Measurements from ENCODE around the gene LRCOL1.

LRCOL1 gene

DNA sequence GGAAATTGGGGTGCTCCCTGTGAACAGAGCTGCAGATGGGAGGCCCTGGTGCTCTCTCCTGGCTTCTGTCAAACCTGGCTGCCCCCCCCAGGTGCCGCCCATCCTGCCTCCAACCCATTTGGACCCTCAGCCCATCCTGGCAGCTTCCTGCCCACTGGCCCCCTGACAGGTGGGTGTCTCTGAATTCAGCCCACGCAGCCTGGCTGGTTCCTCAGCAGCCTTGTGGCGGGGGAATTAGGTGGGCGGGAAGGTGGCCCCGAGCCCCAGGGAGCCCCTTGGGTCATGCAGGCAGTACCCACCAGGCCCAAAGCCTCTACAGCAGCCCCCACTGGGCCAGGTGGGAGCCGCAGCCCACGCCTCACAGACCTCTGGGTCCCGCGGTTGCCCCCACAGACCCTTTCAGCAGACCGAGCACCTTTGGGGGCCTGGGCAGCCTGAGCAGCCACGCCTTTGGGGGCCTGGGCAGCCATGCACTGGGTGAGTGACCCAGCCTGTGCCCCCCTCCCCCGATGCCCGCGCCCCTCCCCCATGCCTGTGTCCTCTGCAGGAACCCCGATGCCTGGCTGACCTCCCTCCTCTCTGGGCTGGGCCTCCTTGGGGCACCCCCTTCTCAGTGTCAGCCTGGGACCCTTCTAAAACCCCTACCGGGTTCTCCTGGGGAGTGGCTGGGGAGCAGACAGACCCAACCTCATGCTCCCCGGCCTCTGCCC, 28.9 kb downstream of the LRCOL1 start:
- DNase-seq (ENCODE audit: low spot score), result no peak

DNA sequence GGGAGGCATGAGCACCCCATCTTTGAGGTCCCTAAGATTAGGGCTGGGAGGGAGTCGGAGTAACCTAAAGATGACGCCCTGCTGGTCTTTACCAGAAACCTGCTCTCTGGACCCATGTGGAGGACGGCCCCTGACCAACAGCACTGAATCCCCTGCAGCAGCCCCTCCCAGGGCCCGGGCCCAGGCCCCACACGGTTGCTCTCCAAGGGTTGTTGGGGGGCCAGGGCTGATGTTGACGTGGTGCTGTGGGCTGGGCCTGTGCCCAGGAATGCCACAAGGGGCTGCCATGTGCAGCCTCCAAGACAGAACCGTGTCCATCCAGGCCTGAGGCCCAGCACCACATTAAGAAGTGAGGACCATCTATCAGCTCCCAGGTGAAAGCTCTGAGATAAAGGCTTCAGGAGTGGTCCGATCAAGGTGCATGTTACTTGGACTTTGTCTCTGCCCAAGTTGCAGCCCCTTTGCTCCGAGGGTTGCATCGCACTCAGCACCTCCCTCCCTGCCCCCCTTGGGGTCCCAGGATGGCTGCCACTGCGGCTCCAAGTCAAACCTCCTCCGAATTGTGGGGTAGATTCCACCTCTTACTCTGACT, 29.6 kb downstream of the LRCOL1 start:
- DNase-seq (ENCODE audit: low spot score), result no peak

DNA sequence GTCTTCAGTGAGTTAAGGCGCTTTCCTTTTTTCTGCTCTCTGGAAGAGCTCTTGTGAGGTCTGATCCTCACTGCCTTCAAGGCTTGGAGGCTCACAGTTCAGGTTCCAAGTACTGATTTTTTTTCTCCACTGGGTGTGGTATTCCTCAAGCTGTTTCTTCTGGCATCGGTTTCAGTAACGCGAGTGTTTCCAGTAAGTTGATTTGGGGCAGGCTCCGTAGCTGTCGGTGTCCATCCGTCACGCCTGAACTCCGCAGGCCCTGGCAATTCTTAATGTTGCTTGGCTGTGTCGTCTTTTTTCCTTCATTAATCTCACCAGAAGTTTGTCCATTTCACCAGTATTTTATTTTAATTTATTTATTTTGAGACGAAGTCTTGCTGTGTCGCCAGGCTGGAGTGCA, 30.6 kb downstream of the LRCOL1 start:
- no peak for DNase-seq (ENCODE audit: low spot score)

DNA sequence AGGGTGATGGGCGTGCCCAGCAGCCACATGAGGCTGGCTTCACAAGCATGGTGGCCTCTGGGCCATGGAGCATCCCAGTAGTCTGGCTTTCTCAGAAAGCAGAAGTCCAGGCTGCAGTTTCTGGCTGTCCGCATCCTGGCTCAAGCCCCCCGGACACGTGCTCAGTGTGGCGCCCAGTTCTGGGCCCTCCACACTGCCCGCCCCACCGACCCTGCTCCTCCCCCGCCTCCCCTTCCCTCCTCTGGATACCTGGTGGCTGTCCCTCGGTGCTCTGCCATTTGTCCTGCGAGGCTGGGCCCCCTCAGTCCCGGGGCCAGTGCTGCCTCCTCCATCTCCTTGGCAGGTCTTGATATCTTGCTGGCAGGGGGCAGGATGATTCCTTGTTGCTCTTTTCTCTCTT, 31.6 kb downstream of the LRCOL1 start:
- DNase-seq (ENCODE audit: low spot score), result no peak

DNA sequence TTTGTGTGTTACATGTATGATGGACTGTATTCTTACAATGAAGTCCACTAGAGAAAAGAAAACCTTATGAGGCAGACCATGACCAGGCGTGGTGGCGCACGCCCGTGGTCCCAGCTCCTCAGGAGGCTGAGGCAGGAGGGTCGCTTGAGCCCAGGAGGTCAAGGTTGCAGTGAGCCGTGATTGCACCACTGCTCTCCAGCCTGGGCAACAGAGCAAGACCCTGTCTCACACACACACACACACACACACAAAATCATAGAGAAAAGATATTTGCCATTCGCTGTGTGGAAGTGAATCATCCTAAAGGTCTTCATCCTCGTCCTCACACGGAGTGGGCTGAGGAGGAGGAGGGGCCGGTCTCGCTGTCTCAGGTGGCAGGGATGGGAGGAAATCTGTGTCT, 32.3 kb downstream of the LRCOL1 start:
- no peak for DNase-seq (ENCODE audit: low spot score)

DNA sequence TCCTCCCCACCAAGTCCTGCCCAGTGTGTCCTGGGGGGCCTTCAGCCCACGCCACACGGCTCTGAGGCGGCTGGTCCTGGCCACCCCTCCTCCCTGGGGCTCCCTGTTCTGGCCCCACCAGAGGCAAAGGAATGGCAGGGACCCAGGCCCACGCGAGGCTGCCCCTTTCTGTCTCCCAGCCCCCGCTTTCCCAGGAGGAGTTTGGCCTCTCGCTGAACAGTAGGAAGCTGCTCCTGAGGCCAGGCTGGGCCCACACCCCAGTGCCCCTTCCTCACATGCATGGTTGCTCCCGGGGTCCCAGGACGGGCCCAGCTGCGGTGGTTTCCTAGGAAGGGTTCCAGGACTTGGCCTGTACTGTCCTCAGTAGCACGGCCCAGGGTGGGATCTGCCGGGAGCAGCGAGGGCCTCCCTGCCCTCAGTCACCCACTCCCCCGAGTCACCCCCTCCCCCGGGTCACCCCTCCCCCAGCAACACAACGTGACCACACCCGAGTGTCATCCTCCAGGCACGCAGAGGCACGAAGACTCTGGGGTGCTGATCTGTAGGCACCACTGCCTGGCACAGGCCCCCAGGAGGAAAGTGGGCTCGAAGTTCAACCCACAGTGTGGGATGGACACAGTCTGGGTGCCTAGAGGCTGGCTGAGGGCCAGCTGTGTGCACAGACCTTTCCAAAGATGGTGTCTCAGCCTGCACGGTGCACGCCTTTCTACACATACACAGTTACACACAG, 33.0 kb downstream of the LRCOL1 start:
- no peak for DNase-seq (ENCODE audit: low spot score)

DNA sequence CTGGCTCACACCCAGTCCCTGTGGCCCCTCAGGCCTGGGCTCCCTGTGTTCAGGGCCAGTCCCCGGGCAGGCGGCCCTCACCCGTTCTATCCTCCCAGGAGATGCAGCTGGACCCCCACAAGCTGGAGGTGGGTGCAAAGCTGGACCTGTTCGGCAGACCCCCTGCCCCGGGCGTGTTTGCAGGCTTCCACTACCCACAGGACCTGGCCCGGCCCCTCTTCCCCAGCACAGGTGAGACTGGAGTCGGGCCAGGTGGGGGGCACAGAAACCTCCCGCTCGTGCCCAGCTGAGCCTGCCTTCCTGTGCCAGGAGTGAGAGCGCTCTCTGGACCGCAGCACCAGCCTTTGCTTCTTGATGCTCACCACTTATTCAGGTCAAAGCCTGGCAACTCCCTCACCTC, 33.7 kb downstream of the LRCOL1 start:
- no peak for DNase-seq (ENCODE audit: low spot score)

DNA sequence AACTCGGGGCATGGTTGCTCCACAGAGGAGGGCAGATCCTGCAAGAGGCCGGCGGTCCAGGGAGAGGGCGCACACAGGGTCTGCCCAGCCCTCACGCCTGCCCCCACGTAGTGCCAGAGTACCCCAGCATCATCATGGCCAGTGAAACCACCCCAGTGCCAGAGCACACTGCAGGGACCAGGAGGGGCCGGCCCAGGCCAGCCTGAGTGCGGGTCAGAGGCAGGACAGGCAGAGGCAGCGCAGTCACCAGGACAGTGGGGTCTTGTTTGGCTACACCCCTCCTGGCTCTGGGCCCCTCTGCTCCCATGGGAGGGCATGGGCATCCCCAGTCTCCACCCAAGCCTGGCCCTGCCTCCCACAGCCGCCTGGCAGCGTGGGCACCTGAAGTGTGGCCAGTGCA, 34.7 kb downstream of the LRCOL1 start:
- no peak for DNase-seq (ENCODE audit: low spot score)

DNA sequence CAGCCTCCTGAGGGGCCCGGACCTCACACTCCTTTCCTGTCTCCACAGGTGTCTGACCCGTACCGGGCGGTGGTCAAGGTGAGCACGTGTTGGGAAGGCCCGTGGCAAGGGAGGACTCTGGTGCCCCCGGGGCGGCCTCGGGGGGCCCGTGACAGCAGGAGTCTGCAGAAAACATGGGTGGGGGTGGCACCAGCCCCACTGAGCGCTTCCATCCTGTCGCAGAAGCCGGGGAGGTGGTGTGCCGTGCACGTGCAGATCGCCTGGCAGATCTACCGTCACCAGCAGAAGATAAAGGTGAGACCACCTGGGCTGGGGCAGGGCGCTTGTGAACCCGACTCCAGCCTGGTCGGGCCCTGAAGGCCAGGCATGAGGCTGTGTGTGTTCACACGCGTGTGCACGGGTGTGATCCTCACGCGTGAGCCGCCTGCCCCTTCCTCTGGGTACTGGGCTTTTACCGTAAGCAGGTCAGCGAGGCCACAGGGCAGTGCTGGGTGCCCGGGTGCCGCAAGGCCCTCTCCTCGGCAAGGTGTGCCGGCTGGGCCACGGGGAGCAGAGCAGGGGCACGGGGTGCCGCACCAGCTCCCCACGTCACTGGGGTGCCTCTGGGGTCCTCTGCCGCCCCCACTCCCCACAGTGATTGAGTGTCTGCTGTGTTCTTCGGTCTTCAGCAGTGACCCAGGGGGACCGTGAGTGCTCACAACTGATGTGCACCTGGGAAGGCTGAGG, 35.9 kb downstream of the LRCOL1 start:
- no peak for DNase-seq (ENCODE audit: low spot score)

DNA sequence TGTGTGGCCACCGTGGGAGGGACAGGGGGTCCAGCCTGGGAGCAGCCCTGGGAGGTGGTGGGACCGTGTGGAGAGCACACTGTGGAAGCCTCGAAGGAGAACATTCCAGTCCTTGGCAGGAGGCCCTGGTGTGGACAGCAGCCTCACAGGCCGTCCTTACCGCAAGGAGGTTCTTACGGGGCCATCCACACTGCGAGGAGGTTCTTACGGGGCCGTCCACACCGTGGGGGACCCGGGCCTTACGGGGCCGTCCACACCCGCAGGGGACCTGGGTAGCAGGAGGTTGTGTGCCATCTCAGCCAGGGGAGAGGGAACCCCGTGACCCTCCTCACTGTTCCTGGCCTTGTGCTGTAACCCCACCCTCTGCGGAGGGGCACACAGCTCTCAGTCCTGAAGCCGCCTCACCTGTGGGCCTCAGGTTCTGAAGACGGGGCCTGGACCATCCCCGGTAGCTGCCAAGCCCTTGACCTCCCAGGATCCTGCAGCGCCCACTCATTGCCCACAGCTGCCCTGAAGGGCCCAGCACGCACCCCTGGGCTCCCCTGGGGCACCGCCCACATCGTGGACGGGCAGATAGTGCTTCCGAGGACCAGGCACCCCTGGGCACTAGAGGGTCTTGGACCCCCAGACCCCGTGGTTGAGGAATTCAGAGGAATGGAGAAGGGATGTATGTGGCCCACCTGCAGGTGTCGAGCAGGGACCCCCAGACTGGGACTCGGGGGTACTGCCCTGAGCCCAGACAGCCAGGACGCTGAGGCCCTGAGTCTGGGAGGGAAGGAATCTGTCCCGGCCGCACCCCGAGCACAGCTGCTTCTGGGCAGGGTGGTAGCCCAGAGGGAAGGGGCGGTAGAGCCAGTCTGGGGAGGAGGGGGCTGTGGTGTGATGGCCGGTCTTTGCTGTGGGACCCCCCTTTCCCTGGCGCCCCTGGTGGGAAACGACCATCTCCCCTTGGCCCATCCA, 37.3 kb downstream of the LRCOL1 start:
- no peak for DNase-seq (ENCODE audit: low spot score)

DNA sequence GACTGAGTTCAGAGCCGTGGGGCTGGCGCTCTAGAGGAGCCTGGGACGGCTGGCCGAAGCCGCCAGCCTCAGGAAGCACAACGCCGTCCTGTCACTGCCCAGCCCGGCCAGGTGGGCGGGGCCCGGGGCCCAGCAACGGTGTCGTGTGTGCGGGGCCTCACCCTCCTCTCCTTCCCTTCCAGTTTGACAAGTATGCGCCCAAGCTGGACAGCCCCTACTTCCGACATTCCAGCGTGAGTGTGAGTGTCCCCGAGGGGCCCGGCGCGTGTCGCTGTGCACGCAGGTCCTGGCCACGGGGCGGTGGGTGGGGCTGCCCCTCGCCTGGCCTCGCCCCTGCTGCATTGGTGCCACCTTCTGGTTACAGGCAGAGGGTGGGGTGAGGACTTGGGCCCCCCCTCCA, 38.3 kb downstream of the LRCOL1 start:
- no peak for DNase-seq (ENCODE audit: low spot score)

DNA sequence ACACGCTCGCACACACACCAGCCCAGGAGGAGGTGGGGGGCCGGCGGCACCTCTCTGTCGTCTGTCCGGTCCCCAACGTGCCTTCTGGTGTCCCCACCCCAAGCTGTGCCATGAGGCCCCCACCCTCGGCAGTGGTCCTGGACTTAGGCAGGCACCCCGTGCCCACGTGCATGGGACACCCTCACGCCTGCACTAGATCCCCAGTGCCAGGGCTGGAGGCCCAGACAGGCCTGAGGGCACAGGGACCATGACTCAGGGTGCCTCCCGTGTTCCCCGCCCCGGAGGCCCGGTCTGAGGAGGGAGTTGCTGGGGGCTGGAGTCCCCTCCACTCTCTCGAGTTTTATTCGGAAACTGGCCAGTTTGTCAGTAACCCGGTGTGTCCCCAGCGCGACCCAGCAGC, 38.8 kb downstream of the LRCOL1 start:
- no peak for DNase-seq (ENCODE audit: low spot score)

DNA sequence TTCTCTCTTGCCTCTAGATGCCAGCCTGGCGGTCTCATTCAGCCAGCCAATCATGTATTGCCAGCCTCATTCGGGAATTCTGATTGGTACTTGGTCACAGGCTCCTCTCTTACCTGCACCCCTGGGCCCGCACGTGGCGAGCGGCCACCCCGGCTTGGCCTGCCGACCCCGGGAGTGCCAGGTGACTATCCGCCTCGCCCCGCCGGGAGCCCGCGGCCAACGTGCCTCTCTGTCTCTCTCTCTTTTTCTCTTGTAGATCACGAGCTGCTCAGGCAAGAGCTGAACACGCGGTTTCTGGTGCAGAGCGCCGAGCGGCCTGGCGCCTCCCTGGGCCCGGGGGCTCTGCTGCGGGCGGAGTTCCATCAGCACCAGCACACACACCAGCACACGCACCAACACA, 39.3 kb downstream of the LRCOL1 start:
- no peak for DNase-seq (ENCODE audit: low spot score)

DNA sequence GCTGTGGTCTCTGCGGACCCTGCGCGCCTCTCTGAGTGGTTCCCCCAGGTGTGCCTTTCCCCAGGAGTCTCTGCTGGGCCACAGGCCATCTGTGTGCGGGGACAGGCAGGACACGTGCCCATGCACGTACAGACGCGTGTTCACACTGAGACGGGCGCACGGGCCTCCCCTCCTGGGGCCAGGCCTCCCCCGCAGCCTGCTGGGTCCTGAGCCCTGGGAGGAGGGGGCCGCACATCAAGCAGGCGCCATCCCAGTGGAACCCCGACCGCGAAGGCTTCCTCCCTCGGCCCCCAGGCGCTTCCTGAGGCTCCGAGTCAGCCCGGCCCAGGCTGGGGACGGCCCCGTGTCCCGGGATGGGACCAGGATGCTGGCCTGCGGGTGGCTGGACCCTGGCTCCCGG, 39.7 kb downstream of the LRCOL1 start:
- no peak for DNase-seq (ENCODE audit: low spot score)

DNA sequence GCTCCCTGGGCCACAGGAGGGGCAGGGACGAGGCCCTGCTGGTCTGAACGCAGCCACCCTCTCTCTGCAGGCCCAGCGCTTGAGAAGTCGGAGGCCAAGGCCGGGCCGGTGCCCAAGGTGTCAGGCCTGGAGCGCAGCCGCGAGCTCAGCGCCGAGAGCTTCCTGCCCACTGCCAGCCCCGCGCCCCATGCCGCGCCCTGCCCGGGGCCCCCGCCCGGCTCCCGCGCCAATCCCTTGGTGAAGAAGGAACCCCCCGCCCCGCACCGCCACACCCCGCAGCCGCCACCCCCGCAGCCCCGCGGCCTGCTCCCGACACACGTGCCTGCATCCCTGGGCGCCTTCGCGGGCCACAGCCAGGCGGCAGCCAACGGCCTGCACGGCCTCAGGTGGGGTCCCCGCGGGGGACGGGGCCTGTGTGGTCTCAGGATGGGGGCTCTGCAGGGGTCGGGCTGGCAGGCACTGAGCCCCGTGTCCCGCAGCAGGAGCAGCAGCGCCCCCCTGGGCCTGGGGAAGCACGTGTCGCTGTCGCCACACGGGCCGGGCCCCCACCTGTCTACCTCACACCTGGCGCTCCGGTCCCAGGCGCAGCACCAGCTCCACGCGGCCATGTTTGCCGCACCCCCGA, 40.4 kb downstream of the LRCOL1 start:
- no peak for DNase-seq (ENCODE audit: low spot score)

DNA sequence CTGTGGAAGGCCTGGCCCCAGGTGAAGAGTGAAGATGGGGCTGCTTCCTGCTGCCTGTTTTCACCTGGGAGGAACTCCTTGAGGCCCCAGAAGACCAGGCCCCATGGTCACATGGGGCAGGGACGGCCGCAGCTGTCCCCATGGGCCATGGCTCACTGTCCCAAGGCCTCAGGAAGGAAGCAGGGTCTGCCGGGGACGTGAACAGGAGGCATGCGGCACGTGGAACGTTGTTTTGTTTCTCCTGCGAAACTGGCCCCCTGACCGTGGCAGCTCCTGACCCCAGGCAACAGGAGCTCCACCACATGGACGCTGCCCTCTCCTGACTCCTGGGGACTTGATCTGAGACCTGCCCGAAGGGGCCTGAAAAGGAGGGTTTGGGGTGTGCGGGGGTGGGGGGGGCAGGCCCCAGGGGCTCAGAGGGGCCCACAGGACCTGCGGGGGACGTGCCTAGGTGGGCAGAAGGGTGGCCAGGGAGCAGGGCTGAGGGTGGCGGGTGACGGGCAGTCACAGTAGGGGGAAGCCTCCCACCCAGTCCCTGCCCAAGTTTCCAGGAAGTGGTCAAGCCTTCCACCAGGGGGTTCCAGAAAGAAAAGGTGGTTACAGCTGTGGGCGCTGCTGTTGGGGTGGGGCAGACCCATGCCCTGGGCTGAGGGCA, 41.4 kb downstream of the LRCOL1 start:
- DNase-seq (ENCODE audit: low spot score), result no peak

DNA sequence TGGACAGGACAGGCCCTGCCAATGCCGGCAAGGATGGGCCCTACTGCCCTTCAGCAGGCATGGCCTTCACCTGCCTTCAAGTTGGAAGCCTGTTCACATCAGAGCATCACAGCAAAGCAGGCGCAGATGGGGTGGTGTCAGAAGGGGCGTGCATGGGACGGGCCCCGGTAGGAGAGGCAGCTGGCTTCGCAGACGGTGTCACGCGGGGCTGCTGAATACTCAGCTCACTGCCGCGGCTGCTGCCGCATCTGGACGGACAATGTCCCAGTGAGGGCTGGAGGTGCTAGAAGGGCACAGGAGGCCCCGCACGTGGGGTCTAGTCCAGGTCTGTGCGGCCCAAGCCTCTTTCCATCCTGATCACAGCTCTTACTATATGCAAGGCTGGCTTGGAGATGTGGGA, 42.1 kb downstream of the LRCOL1 start:
- no peak for DNase-seq (ENCODE audit: low spot score)

DNA sequence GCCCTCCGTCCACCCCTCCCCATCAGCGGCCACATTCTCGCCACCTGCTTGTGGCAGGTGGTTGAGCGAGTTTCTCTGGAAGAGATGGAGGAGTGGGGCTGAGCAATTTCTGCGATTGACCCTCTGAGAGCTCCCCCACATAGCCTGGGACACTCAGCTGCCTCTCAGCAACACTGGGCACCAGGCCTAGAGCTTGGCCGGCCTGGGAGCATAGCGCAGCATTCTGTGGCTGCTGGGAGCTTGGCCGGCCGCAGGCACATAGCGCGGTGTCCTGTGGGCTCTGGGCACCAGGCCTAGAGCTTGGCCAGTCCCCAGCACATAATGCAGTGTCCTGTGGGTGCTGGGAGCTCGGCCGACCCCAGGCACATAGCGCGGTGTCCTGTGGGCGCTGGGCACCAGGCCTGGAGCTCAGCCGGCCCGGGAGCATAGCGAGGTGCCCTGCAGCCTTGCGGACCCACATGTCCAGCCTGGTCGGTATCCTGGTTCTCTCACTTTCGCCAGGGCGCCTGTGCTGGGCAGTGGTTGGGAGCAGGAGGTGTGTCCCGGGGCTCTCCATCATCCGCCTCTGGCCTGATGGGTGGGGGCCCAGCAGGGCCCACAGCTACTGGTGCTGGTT, 43.8 kb downstream of the LRCOL1 start:
- DNase-seq (ENCODE audit: low spot score), result peak; percentile 74

DNA sequence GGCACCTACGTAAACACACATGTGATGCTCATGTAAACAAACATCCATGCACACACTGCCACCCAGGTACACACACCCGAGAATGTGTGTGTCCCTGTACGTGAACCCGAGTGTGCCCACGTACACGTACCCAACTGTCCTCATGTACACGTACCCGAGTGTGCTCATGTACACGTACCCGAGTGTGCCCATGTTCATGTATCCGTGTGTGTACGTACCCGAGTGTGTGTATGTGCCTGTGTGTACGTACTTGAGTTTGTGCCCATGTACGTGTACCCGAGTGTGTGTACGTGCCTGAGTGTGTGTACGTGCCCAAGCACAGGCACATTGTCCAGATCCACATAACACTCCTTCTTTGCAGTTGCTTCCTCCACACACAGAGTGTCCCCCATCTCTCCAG, 45.0 kb downstream of the LRCOL1 start:
- DNase-seq (ENCODE audit: low spot score), result no peak

DNA sequence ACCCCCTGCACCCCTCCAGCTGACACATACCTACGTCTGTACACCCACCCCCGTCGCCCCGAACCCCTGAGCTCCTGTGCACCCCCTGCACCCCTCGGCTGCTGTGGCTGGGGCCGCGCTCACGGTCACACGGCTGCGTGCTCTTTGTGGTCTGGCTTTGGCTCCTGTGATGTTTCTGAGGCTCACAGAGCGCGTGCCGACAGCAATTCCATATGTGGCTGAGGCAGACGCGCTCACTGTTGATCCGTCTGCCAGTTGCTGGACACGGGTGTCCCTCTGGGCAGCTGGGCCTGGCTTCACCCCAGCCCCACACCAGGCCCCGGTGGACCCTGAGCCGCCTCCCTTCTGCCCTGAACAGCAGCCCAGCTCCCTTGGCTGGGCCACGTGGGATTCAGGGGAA, 46.5 kb downstream of the LRCOL1 start:
- DNase-seq (ENCODE audit: low spot score), result no peak
